ENCODE results near the gene ZNF865. TPM values are rescaled to one million over a fixed set of nuclear protein-coding genes. Genes with fewer than 3 reads are reported as not detected.
A peak's percentile ranks its signal among the peaks of the same experiment; 100 is the strongest.
"Not testable (repeated sequence)": the region's sequence is repeated elsewhere in the genome, so short reads cannot be mapped to it uniquely, and the experiment has no call there.

Gene ZNF865
- total and polyA plus RNA-seq, 7 donors, result 11.1 to 40.4 (median 19.9) TPM

- peaks cover 0 to 5% (median 0%) of the 10 kb centered on the region in 3 donors for H3K27me3 ChIP-seq (ENCODE audit: insufficient read depth in 3 of 3, low read length in 2 of 3)
- H3K9me3 ChIP-seq, result no peaks in the 10 kb centered on the region
- peaks cover 14% of the 10 kb centered on the region for H3K4me1 ChIP-seq
- no peak overlapping the region for H3K27ac ChIP-seq
- no peak overlapping the region for H3K4me3 ChIP-seq
- WGBS, 3 donors, result 25 to 35% (median 30%) methylated on average over 6 of the region's 6 CpGs
- H3K36me3 ChIP-seq (ENCODE audit: insufficient read depth in 1 of 2, low read depth in 1 of 2), result peaks cover 5 to 26% of the 10 kb centered on the region in 2 donors
- intact Hi-C loops (cut with DNase I), result loop anchor here in 1 of 2 donors (2.0 kb wide), 1 partner anchor 65 kb away; no protein-coding TSS in a partner anchor
- no peak for TF ChIP-seq CTCF (IDR thresholded peaks at IDR 0.05)
- no peak for DNase-seq
- no peak for ATAC-seq
These were observed 23.6 kb upstream of the ZNF865 start for GRCh38 chr19:55581823-55582223.

- Histone ChIP-seq H3K4me1 (peaks cover 18% of the 10 kb centered on the region), H3K36me3 (ENCODE audit: insufficient read depth in 1 of 2, low read depth in 1 of 2) (peaks cover 2 to 22% of the 10 kb centered on the region in 2 donors)
- ATAC-seq; H3K27ac ChIP-seq; intact Hi-C loops (cut with DNase I); H3K27me3 ChIP-seq (ENCODE audit: insufficient read depth in 3 of 3, low read length in 2 of 3); DNase-seq; H3K4me3 ChIP-seq; H3K9me3 ChIP-seq: not testable (repeated sequence)
- 66 to 78% (median 73%) methylated on average over 4 of the region's 4 CpGs for WGBS, 3 donors
These were observed 23.2 kb upstream of the ZNF865 start for GRCh38 chr19:55582284-55582683.

- WGBS, 3 donors, result 70 to 78% (median 76%) methylated on average over 8 of the region's 8 CpGs
- DNase-seq; H3K4me3 ChIP-seq; H3K27me3 ChIP-seq (ENCODE audit: insufficient read depth in 3 of 3, low read length in 2 of 3); H3K36me3 ChIP-seq (ENCODE audit: insufficient read depth in 1 of 2, low read depth in 1 of 2); H3K9me3 ChIP-seq; intact Hi-C loops (cut with DNase I); ATAC-seq; H3K27ac ChIP-seq: not testable (repeated sequence)
- H3K4me1 ChIP-seq, result peaks cover 18% of the 10 kb centered on the region
These were observed 21.6 kb upstream of the ZNF865 start for GRCh38 chr19:55583897-55584296.

GRCh38 chr19:55584871-55585270 lies 20.6 kb upstream of the ZNF865 start:
- H3K9me3 ChIP-seq, result no peaks in the 10 kb centered on the region
- no peak for TF ChIP-seq CTCF (IDR thresholded peaks at IDR 0.05)
- no peak overlapping the region for H3K4me3 ChIP-seq
- H3K36me3 ChIP-seq (ENCODE audit: insufficient read depth in 1 of 2, low read depth in 1 of 2), result no peaks in the 10 kb centered on the region
- DNase-seq (no peak), ATAC-seq (no peak)
- intact Hi-C loops (cut with DNase I), result no loop called here
- H3K27me3 ChIP-seq (ENCODE audit: insufficient read depth in 3 of 3, low read length in 2 of 3), result peaks cover 0 to 5% (median 0%) of the 10 kb centered on the region in 3 donors
- 91 to 95% (median 92%) methylated on average over 11 of the region's 11 CpGs for WGBS, 3 donors
- H3K4me1 ChIP-seq, result peaks cover 18% of the 10 kb centered on the region
- no peak overlapping the region for H3K27ac ChIP-seq

- Histone ChIP-seq H3K27me3 (ENCODE audit: insufficient read depth in 3 of 3, low read length in 2 of 3) (peaks cover 0 to 5% (median 0%) of the 10 kb centered on the region in 3 donors), H3K9me3 (no peaks in the 10 kb centered on the region), H3K4me1 (peaks cover 18% of the 10 kb centered on the region), H3K4me3 (peak overlapping the region; percentile 64), H3K27ac (peak overlapping the region; percentile 16), H3K36me3 (ENCODE audit: insufficient read depth in 1 of 2, low read depth in 1 of 2) (no peaks in the 10 kb centered on the region)
- TF ChIP-seq CTCF (IDR thresholded peaks at IDR 0.05), result no peak
- intact Hi-C loops (cut with DNase I), result no loop called here
- WGBS, 3 donors, result 3 to 8% (median 6%) methylated on average over 32 to 36 of the region's 36 CpGs
- ATAC-seq (peak in 3 of 4 donors; percentile 21 to 43 (median 22)), DNase-seq (peak; percentile 57 to 81)
These were observed 19.6 kb upstream of the ZNF865 start for GRCh38 chr19:55585658-55586339.
